SK-N-MC (cell line): ENCODE data around the gene SHISA7.

Experiments used
- DNase-seq: peaks from one replicate; pipeline ENCODE4 v3.0.0-alpha.2; 2011; ENCODE audit warnings: low read depth, low spot score
- H3K27ac ChIP-seq: fragments of 200-600 bp; sonication (generic); 2 replicates; pipeline ENCODE4 v1.5.1; 2016; ENCODE audit warnings: mixed run types
- H3K36me3 ChIP-seq: fragments of 200-600 bp; sonication (generic); 2 replicates; pipeline ENCODE4 v1.6.1; 2017; ENCODE audit warnings: antibody characterized with exemption, low read length, mixed read lengths; ENCODE audit not compliant: insufficient read depth
- H3K4me3 ChIP-seq: fragments of 200-600 bp; sonication (generic); 2 replicates; pipeline ENCODE4 v1.5.1; 2016
- H3K9ac ChIP-seq: fragments of 200-600 bp; sonication (generic); 2 replicates; pipeline ENCODE4 v1.8.0; 2017; ENCODE audit warnings: mixed run types, mixed read lengths; ENCODE audit not compliant: insufficient read length
- H3K9me3 ChIP-seq: fragments of 200-600 bp; sonication (generic); 2 replicates; pipeline ENCODE4 v1.6.1; 2017; ENCODE audit warnings: low read depth, mild to moderate bottlenecking, antibody characterized with exemption, low read length, moderate library complexity, mixed read lengths
- EZH2 ChIP-seq: fragments of 200-600 bp; sonication (generic); IDR thresholded peaks from one replicate; pipeline ENCODE4 v1.6.1; 2017; ENCODE audit warnings: antibody characterized with exemption
- FOXP2 ChIP-seq: optimal IDR thresholded peaks from 2 replicates; pipeline ENCODE3; 2011; ENCODE audit warnings: mild to moderate bottlenecking, moderate library complexity; ENCODE audit not compliant: insufficient read depth; ENCODE audit errors: extremely low read length, control extremely low read depth
- POLR2AphosphoS5 ChIP-seq: IDR thresholded peaks from 2 replicates; pipeline ENCODE4 v1.6.1; 2012; ENCODE audit warnings: mild to moderate bottlenecking, low read depth, low read length, borderline replicate concordance

SHISA7 gene

GRCh38 chr19:55384131-55384919 is 58.8 kb downstream of the SHISA7 start, which contains the start of gene TMEM238:
Gene TMEM238, minus strand, starts transcription at chr19:55384292. Its CDS starts 33 bp downstream, at chr19:55384259.
- H3K36me3 ChIP-seq, result peaks cover 30% of the 10 kb centered on the region
- H3K9ac ChIP-seq, result peak within 1 kb of the TSS; percentile 91
- peak within 1 kb of the TSS; percentile 91 for H3K4me3 ChIP-seq
- no peaks in the 10 kb centered on the region for H3K9me3 ChIP-seq
- peak within 1 kb of the TSS; percentile 94 for H3K27ac ChIP-seq
- no peak for TF ChIP-seq POLR2AphosphoS5
- no peak for TF ChIP-seq EZH2
- TF ChIP-seq FOXP2, result no peak
- no peak for DNase-seq

GRCh38 chr19:55383279-55384130 is 59.6 kb downstream of the SHISA7 start:
- TF ChIP-seq POLR2AphosphoS5 (no peak), FOXP2 (no peak), EZH2 (no peak)
- Histone ChIP-seq H3K9ac (no peak overlapping the region), H3K27ac (no peak overlapping the region), H3K36me3 (peaks cover 22% of the 10 kb centered on the region), H3K4me3 (no peak overlapping the region), H3K9me3 (no peaks in the 10 kb centered on the region)
- DNase-seq, result no peak

GRCh38 chr19:55382522-55383054 is 60.5 kb downstream of the SHISA7 start:
- no peaks in the 10 kb centered on the region for H3K9me3 ChIP-seq
- no peak for TF ChIP-seq FOXP2
- TF ChIP-seq POLR2AphosphoS5, result no peak
- no peak for TF ChIP-seq EZH2
- DNase-seq, result no peak
- H3K27ac ChIP-seq, result no peak overlapping the region
- no peak overlapping the region for H3K4me3 ChIP-seq
- H3K9ac ChIP-seq, result no peak overlapping the region
- H3K36me3 ChIP-seq, result peaks cover 13% of the 10 kb centered on the region

DNA sequence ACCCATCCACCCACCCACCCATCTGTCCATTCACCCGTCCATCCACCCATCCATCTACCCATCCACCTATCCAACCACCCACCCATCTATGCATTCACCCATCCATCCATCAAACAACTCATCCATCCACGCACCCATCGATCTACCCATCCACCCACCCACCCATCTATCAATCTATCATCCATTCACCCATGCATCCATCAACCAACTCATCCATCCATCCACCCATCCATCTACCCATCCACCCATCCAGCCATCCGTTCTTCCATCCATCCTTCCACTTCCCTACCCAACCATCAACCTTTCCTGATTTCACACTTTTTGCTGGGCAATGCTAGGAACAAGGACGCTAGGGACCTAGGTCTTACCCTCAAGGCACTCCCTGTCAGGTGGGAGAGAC is 61.1 kb downstream of the SHISA7 start:
- Histone ChIP-seq H3K9me3 (no peaks in the 10 kb centered on the region), H3K9ac (no peak overlapping the region), H3K36me3 (peaks cover 7% of the 10 kb centered on the region), H3K4me3 (no peak overlapping the region), H3K27ac (no peak overlapping the region)
- DNase-seq, result no peak
- TF ChIP-seq EZH2 (no peak), POLR2AphosphoS5 (no peak), FOXP2 (no peak)

DNA sequence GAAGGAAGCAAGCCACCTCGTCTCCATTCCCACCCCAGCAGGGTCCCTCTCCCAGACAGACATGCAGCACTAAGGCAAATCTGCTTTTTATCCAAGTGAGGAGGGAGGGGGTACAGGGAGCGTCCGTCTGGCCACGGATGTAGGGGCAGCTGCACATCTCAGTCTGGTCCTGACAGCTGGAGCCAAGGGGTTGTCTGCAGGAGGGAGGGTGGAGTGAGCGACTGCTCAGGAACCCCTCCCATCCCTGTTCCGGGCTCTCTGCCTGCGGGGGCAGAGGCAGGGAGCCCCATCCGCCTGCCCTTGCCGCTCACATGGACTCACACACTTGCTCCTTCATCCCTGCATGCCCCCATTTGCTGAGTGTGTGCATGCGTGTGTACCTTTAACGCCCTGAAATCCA is 63.9 kb downstream of the SHISA7 start:
- Histone ChIP-seq H3K4me3 (no peak overlapping the region), H3K36me3 (no peaks in the 10 kb centered on the region), H3K27ac (no peak overlapping the region), H3K9ac (no peak overlapping the region), H3K9me3 (no peaks in the 10 kb centered on the region)
- no peak for TF ChIP-seq POLR2AphosphoS5
- TF ChIP-seq EZH2, result no peak
- TF ChIP-seq FOXP2, result no peak
- no peak for DNase-seq
